GM18873 (cell line): ENCODE data around the gene LCN12.

Experiments used
- ATAC-seq: cut with Tn5 transposase; IDR thresholded peaks from one replicate; pipeline ENCODE4 v1.9.1; 2021; ENCODE audit warnings: mild to moderate bottlenecking, moderate library complexity, moderate number of reproducible peaks; ENCODE audit not compliant: unreplicated experiment, low FRiP score

Gene LCN12

DNA sequence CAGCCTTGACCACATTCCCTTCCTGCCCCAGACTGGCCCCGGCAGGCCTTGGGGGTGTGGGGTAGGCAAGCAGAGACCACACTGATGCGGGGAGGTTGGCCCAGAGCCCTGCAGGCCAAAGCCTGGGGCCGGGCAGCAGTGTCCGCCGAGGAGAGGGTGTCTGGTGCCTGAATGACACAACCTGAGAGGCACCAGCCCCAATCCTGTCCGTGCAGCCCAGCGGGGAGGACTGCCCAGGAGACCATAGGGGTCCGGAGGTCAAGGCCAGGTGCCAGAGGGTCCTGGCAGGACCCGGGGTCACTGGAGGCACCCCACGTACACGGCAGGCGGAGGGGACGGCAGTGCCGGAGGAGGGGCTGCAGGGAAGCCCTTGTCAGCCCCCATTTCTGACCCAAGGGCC is 19.7 kb downstream of the LCN12 start:
- ATAC-seq, result no peak

DNA sequence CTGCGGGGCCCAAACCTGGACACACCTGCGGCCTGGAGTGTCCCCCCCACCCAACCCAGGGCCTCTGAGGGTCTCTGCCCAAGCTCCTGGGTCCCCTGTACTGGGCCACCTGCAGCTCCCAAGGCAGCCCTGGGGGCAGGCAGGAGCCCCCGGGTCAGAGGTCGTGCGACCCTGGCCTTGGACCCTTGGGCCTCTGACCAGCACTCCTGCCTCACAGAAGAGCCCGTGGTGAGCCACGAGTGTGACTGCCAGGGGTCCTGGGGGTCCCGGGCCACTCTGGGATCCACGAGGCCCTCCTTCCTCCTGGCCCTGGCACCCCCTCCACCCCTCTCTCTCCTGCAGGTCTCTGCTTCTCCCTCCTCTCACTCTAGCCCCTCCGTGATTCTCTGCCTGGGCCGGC is 20.3 kb downstream of the LCN12 start:
- no peak for ATAC-seq

GRCh38 chr9:136972743-136973142 is 20.7 kb downstream of the LCN12 start:
- ATAC-seq, result no peak

GRCh38 chr9:136973618-136974617 is 21.8 kb downstream of the LCN12 start:
- ATAC-seq, result no peak

DNA sequence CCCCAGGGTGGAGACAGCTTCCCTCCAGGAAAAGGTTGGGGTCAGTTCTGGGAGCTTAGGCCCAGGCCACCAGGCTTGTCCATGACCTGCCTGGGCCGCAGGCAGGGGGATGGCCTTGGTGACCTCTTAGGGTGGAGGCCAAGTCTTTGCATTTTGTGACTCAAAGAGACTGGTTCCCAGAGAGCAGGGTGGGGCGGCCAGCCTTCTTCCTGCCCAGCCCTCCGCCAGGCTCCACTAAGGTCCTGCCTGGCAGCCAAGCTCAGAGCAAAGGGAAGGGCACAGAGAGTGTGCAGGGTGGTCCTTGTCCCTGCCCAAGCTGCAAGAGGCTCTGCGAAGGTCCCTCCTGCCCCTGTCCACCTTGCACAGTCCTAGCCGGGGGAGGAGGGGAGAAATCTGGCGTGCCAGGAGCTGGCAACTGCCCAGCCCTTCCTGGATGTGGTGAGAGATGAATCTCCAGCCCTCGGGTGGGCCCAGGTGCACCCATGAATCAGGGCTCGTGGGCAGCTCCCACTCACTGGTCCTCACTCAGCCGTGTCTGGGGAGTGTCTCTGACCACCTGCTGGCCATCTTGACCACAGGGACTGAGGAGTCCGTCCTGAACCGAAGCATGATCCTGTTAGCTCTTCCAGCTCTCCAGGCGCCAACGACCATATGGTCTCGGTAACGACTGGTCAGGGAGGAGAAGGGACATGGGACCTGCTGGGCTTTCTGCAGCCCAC is 22.9 kb downstream of the LCN12 start:
- no peak for ATAC-seq

DNA sequence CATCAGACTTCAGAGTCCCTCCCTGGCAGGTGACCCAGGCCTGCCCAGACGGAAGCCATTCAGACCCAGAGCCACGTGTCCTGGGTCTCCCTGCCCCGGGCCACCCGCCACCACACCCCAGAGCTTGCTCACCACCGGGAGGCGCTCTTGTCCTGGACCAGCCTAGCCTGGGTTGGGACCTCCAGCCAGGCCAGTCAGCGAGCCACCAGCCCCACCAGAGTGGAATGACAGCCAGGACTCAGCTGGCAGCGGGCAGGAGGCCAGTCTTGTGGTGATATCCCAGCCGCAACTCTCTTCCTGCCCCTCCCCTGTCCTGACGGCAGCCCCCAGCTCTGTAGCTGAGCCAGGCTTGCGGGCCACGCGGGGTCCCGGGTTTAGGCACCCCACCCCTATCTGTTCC is 23.6 kb downstream of the LCN12 start:
- no peak for ATAC-seq

DNA sequence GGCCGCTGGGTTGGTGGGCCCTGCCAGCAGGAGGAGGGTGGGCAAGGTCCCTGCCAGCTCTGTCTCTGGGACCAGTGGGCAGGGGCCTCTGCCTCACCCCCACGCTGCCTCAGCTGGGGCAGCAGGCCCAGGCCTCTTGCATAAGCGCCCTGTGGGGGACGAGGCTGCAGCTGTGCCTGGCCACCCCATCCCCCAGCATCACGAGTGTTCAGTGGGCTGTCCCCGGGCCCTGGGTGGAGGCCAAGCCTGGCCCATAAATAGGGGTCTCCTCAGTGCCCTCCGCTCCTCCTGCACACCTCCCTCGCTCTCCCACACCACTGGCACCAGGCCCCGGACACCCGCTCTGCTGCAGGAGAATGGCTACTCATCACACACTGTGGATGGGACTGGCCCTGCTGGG is 25.1 kb downstream of the LCN12 start, which contains the start of gene PTGDS:
Gene PTGDS (plus strand): TSS at position 282 of the 400 bp plus-strand sequence. CDS start 75 bp downstream, at position 357.
- ATAC-seq, result no peak

GRCh38 chr9:136977649-136978072 is 25.6 kb downstream of the LCN12 start:
- ATAC-seq, result no peak

- ATAC-seq, result no peak
Measured at GRCh38 chr9:136978073-136978864, 26.2 kb downstream of the LCN12 start.

DNA sequence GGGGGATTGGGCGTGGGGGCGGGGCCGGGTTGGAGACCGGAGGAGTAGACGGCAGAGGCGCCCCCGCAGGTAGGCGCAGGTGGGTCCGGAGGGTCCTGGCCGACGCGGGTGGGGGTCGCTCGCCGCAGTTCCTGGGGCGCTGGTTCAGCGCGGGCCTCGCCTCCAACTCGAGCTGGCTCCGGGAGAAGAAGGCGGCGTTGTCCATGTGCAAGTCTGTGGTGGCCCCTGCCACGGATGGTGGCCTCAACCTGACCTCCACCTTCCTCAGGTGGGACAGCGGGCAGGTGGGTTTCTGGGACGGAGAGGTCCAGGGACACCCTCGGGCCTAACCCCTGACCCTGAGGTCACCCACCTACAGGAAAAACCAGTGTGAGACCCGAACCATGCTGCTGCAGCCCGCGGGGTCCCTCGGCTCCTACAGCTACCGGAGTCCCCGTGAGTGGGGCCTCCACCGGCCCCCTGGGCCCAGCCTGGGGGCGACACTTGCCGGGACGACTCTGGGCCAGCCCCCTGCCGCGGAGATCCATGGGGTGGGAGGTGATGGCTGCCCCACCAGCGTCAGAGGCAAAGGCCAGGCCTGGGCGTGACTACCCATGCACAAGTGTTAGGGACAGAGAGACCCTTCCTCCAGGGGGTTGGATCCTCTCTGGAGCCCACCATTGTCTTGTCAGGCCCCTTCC is 26.9 kb downstream of the LCN12 start:
- ATAC-seq, result no peak

GRCh38 chr9:136979769-136980587 is 27.9 kb downstream of the LCN12 start:
- no peak for ATAC-seq

DNA sequence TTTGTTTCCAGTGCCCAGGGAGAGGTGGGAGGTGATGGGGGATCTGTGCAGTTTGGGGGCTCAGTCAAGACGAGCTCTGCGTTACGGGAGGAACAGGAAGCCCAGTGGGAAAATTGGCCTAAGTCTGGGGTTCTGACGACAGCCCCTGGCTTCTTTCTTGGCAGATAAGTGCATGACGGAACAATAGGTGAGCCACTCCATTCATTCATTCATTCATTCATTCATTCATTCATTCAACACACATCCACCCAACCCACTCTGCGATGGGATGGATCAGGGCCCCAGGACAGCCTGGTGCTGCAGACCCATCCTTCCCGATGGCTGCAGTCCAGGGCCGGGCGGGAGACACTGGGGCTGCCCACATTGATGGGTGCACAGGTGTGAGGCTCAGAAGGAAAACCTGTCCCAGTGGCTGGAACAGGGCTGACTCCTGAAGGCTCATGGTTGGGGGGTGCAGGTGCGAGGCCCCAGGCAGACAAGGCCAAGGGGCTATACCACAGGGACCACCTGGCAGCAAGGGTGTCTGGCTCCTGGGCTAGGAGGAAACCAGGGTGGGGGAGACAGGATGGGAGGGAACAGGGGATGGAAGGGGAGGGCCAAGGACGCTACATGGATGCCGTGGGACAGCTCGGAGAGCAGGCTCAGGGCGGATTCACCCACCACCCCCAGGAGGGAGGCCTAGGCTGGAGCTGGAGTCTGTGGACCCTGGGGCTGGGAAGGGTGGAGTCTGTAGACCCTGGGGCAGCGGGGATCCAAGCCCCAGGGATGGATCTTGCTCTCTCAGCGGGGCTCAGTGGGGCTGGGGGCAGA is 28.8 kb downstream of the LCN12 start:
- ATAC-seq, result no peak

- no peak for ATAC-seq
Measured at GRCh38 chr9:136981588-136982231, 29.6 kb downstream of the LCN12 start.

GRCh38 chr9:136982232-136983051 is 30.4 kb downstream of the LCN12 start, which contains the start of gene LCNL1:
LCNL1 (plus strand) TSS chr9:136982993; CDS start chr9:136983587, 594 bp downstream.
- no peak for ATAC-seq

GRCh38 chr9:136983167-136983566 is 31.1 kb downstream of the LCN12 start:
- ATAC-seq, result no peak

DNA sequence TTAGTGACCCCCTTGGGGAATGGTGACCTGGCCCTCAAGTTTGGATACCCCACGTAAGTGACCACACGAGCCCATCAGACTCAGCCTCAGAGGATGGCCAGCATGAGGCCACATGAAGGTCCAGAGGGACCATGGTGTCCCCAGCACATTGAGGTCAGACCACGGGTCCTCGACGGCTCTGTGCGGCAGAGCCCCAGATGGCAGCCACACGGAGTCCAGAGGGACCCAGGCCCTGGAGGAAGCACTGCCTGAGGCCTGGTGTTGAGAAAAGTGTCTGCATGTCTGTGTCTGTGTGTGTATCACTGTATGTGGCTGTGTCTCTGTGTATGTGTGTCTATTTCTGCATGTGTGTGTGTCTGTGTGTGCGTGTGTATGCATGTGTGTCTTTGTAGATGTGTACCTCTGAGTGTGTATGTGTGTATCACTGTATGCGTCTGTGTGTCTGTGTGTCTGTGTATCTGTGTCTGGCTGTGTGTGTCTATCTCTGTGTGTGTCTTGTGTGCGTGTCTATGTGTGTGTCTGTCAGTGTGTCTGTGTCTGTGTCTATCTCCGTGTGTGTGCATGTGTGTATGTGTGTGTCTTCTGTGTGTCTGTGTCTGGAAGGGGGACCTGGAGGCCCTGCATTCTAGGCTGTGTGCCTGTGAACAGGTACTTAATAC is 31.7 kb downstream of the LCN12 start:
- no peak for ATAC-seq
